Thoracic aorta (tissue), 2 donors: ENCODE measurements around the gene WSB2. TPM values are rescaled to one million over a fixed set of nuclear protein-coding genes. Genes with fewer than 3 reads are reported as not detected.

Experiments
- ATAC-seq: fragments of 150-250 bp; one replicate; pipeline ENCODE4 v1.8.0; 2017; ENCODE audit warnings: low read depth; ENCODE audit not compliant: insufficient number of reproducible peaks, low FRiP score
- DNase-seq: peaks from one replicate; pipeline ENCODE4 v3.0.0-alpha.2; 2020; ENCODE audit warnings: low spot score
- H3K27ac ChIP-seq, 2 donors: fragments of 200-600 bp; sonication (generic); 1 replicate in 1 of 2; 2 replicates in 1 of 2; pipeline ENCODE4 v1.5.1; 2016; ENCODE audit warnings: mild to moderate bottlenecking in 2 of 2, moderate library complexity in 2 of 2
- H3K27me3 ChIP-seq: fragments of 200-600 bp; sonication (generic); replicated peaks from 2 replicates; pipeline ENCODE4 v1.6.0; 2016; ENCODE audit warnings: mild to moderate bottlenecking; ENCODE audit not compliant: insufficient read depth
- H3K36me3 ChIP-seq: fragments of 200-600 bp; sonication (generic); one replicate; pipeline ENCODE4 v1.5.1; 2016
- H3K4me1 ChIP-seq, 2 donors: fragments of 200-600 bp; sonication (generic); 1 replicate in 1 of 2; 2 replicates in 1 of 2; pipeline versions ENCODE4 v1.5.1 to v1.6.0; 2016; ENCODE audit warnings: low read depth in 2 of 2, mild to moderate bottlenecking in 1 of 2; ENCODE audit not compliant: control insufficient read depth in 1 of 2
- H3K4me3 ChIP-seq: fragments of 200-600 bp; sonication (generic); 2 replicates; pipeline ENCODE4 v1.5.1; 2016; ENCODE audit warnings: mild to moderate bottlenecking
- H3K9me3 ChIP-seq: fragments of 200-600 bp; sonication (generic); 2 replicates; pipeline ENCODE4 v1.5.1; 2016
- total RNA-seq, 2 donors: library from RNA; depleted of rRNA; stranded (reverse); fragments of >200 nt; gene quantifications; one replicate each; pipeline versions ENCODE4 v1.1.0 to v1.2.3, GENCODE V29; 2016
- TF ChIP-seq, protein P1 (sequence below): fragments of 200-600 bp; sonication (generic); IDR thresholded peaks from one replicate; pipeline ENCODE4 v1.5.1; 2019; ENCODE audit warnings: antibody characterized with exemption

Gene WSB2
- total RNA-seq, 2 donors from 2014 or later = 88.9 to 95.1 TPM

DNA sequence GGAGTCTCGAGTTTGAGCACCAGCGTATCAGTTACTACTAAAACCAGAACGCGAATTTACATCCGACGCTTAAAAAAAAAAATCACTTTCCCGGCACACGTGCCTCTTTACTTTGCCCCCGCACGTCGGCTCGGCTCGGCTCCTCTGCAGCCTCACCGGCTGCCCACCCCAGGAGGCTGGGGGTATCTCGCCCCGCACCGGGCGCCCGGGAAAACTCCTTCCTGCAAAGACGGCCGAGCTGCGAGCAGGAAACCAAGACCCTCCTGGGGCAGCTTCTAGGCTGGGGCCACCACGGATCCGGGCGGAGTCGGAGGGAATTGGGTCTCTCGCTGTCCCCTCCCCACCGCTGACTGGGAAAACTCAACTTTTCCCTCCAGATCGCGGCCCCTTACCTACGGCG, 42.2 kb upstream of the WSB2 start:
- H3K27ac ChIP-seq = peak overlapping the region; percentile 37 to 60
- TF ChIP-seq, protein P1, sequence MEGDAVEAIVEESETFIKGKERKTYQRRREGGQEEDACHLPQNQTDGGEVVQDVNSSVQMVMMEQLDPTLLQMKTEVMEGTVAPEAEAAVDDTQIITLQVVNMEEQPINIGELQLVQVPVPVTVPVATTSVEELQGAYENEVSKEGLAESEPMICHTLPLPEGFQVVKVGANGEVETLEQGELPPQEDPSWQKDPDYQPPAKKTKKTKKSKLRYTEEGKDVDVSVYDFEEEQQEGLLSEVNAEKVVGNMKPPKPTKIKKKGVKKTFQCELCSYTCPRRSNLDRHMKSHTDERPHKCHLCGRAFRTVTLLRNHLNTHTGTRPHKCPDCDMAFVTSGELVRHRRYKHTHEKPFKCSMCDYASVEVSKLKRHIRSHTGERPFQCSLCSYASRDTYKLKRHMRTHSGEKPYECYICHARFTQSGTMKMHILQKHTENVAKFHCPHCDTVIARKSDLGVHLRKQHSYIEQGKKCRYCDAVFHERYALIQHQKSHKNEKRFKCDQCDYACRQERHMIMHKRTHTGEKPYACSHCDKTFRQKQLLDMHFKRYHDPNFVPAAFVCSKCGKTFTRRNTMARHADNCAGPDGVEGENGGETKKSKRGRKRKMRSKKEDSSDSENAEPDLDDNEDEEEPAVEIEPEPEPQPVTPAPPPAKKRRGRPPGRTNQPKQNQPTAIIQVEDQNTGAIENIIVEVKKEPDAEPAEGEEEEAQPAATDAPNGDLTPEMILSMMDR = no peak
- peak overlapping the region; percentile 83 for H3K4me3 ChIP-seq
- ATAC-seq (no peak), DNase-seq (no peak)
- peaks cover 3 to 6% of the 10 kb centered on the region in 2 donors for H3K4me1 ChIP-seq
- no peaks in the 10 kb centered on the region for H3K36me3 ChIP-seq
- H3K9me3 ChIP-seq = no peaks in the 10 kb centered on the region
- no peaks in the 10 kb centered on the region for H3K27me3 ChIP-seq

DNA sequence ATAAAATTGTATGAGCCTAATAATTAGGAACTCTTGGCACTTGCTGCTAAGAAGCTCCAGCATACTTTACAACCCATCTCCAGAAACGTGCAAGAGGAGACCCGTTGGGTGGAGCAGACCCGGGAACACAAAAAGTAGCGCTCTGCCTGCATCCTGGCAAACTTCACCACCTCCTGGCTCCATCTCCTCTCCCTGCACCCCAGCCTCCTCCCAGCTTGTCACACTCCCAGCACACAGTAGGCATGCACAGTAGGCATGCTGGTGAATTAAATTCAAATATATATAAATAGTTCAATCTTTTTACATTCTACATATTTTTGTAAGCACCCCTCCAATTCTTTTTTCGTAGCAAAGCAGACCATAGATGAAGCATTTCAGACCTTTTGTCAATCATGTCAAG, 41.6 kb upstream of the WSB2 start:
- peak overlapping the region; percentile 83 for H3K4me3 ChIP-seq

DNA sequence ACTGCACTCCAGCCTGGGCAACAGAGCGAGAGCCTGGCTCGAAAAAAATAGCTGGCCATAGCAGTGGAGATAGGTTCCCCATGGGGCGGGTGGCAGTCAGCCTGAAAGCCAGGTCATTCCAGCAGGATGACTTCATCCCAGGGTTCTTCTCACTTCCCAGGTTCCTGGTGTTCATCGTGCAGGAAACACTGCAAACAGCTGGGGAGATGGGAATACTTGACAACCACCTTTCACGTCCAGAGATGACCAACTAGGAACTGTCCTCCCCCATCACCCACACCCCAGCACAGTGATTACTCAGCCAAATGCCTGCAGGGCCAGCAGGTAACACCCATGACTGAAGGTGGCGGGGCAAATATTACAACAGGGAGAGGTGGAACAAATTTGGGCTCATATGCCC, 41.1 kb upstream of the WSB2 start:
- Histone ChIP-seq H3K27me3 (no peaks in the 10 kb centered on the region), H3K4me3 (no peak overlapping the region), H3K4me1 (peaks cover 3 to 6% of the 10 kb centered on the region in 2 donors), H3K9me3 (no peaks in the 10 kb centered on the region), H3K36me3 (no peaks in the 10 kb centered on the region), H3K27ac (no peak overlapping the region)
- no peak for DNase-seq
- TF ChIP-seq, protein P1 = no peak
- no peak for ATAC-seq

More for the DNA sequence above, 41.6 kb upstream of the WSB2 start:
- ATAC-seq (no peak), DNase-seq (no peak)
- Histone ChIP-seq H3K27ac (no peak overlapping the region), H3K36me3 (no peaks in the 10 kb centered on the region), H3K4me1 (peaks cover 3 to 6% of the 10 kb centered on the region in 2 donors), H3K27me3 (no peaks in the 10 kb centered on the region), H3K9me3 (no peaks in the 10 kb centered on the region)
- TF ChIP-seq, protein P1 = no peak

DNA sequence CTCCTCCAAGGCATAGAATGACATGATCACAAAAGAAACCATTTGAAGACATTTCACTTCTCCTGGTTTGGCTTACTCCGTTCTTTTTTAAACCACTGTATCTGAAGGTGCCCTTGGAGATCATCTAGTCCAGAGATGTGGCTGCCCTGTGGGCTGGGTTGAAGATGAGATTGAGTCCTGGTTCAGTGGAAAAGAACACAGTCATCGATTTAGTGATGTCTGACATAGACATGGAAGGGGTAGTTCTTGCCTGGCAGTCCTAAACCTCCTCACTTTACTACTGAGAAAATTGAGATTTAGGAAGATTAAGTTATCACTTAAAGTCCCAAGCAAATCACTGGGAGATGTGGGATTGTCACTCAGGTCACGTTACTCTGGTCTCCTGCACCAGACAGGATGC, 40.1 kb upstream of the WSB2 start:
- H3K4me1 ChIP-seq = peaks cover 3 to 6% of the 10 kb centered on the region in 2 donors
- DNase-seq (no peak), ATAC-seq (no peak)
- H3K27ac ChIP-seq = no peak overlapping the region
- H3K4me3 ChIP-seq = no peak overlapping the region
- no peaks in the 10 kb centered on the region for H3K9me3 ChIP-seq
- H3K27me3 ChIP-seq = no peaks in the 10 kb centered on the region
- TF ChIP-seq, protein P1 = no peak
- no peaks in the 10 kb centered on the region for H3K36me3 ChIP-seq

DNA sequence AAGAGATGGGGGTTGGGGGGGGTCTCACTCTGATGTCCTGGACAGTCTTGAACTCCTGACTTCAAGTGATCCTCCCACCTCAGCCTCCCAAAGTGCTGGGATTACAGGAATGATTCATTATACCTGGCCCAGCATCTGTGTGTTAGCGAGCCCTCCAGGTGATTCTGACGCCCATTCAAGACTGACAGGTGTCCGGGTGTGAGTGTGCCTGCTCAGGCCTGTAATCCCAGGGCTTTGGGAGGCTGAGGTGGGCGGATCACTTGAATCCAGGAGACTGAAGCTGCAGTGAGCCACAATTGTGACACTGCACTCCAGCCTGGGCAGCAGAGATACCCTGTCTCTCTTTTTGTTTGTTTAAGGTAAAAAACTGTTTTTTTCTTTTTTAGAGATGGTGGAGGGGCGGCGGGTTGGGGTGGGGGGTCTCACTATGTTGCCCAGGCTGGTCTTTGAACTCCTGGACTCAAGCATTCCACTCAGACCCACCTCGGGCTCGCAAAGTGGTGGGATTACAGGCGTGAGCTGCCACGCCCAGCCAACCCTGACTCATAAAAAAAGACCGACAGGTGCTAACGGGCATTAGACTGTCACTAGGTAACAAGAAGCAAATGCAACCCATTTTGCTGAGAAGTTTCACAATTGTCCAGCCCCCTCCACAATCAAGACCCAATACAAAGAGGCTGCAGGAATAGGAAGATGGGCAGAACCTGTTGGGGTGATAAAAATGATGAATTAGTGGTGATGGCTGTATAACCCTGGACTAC, 38.1 kb upstream of the WSB2 start:
- ATAC-seq (no peak), DNase-seq (no peak)
- H3K36me3 ChIP-seq = no peaks in the 10 kb centered on the region
- H3K4me1 ChIP-seq = peaks cover 0 to 3% of the 10 kb centered on the region in 2 donors
- TF ChIP-seq, protein P1 = no peak
- no peaks in the 10 kb centered on the region for H3K27me3 ChIP-seq
- H3K4me3 ChIP-seq = no peak overlapping the region
- no peak overlapping the region for H3K27ac ChIP-seq
- H3K9me3 ChIP-seq = no peaks in the 10 kb centered on the region
